MV-4-11 (cell line): ENCODE results near the gene TEF.

Experiments used
- DNase-seq: peaks from one replicate; lab custom pipeline; 2025; lab: John Stamatoyannopoulos, UW

The TEF gene

GRCh38 chr22:41354979-41355378 is 26.8 kb upstream of the TEF start:
- DNase-seq = no peak

- no peak for DNase-seq
Observed at GRCh38 chr22:41355895-41356294, 25.8 kb upstream of the TEF start.

GRCh38 chr22:41356430-41357028 is 25.2 kb upstream of the TEF start:
- no peak for DNase-seq

GRCh38 chr22:41357191-41357590 is 24.6 kb upstream of the TEF start:
- no peak for DNase-seq

GRCh38 chr22:41358927-41359326 is 22.8 kb upstream of the TEF start:
- DNase-seq = no peak

GRCh38 chr22:41359376-41359775 is 22.4 kb upstream of the TEF start:
- DNase-seq = no peak

GRCh38 chr22:41360126-41360525 is 21.6 kb upstream of the TEF start:
- no peak for DNase-seq

GRCh38 chr22:41361716-41362310 is 19.9 kb upstream of the TEF start:
- DNase-seq = no peak

- DNase-seq = no peak
Observed at GRCh38 chr22:41362615-41363014, 19.1 kb upstream of the TEF start.

- no peak for DNase-seq
Observed at GRCh38 chr22:41364233-41364632, 17.5 kb upstream of the TEF start.

GRCh38 chr22:41364955-41365354 is 16.8 kb upstream of the TEF start:
- DNase-seq = no peak

- DNase-seq = no peak
Observed at GRCh38 chr22:41365425-41365824, 16.3 kb upstream of the TEF start.

- DNase-seq = no peak
Observed at GRCh38 chr22:41366323-41367029, 15.3 kb upstream of the TEF start.

- DNase-seq = peak; percentile 80
Observed at GRCh38 chr22:41367039-41367679, 14.6 kb upstream of the TEF start.

GRCh38 chr22:41367680-41368542 is 13.8 kb upstream of the TEF start:
- no peak for DNase-seq

GRCh38 chr22:41368543-41369423 is 13.0 kb upstream of the TEF start:
- no peak for DNase-seq

GRCh38 chr22:41369424-41369745 is 12.4 kb upstream of the TEF start:
- no peak for DNase-seq

GRCh38 chr22:41369837-41370236 is 11.9 kb upstream of the TEF start:
- DNase-seq = no peak

GRCh38 chr22:41377846-41378245 is 3.9 kb upstream of the TEF start:
- peak; percentile 44 for DNase-seq

- DNase-seq = no peak
Observed at GRCh38 chr22:41380993-41381328, 781 bp upstream of the TEF start.

GRCh38 chr22:41382098-41382578 is 396 bp downstream of the TEF start:
- DNase-seq = peak; percentile 19
